LoVo (cell line): ENCODE results near the gene TSC22D1.

ENCODE experiments used
- DNase-seq: peaks from one replicate; pipeline ENCODE4 v3.0.0-alpha.2; 2016; ENCODE audit warnings: low spot score

TSC22D1 gene

DNA sequence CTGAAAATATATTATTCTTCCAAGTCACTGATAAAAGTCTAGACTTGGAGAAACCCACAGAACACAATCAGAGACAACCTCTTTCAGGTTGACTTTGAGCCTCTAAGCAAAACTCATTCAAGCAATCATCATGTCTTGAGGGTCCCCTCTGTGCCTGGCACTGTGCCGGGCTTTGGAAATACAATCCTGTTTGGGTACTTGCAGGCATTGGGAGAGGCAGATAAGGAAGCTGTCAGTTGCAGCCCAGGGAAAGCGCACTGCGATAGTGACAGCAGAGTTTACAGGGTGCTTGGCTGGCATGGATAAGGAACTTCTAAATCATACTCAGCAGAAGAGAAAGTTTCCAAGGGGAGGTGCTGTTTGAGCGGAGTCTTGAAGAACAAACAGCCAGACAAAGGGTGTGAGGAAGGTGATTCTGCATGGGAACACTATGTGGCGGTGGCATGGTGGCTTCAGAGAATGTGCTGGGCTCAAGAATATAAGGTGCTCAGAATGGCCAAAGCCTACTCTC lies 193.4 kb downstream of the TSC22D1 start:
- DNase-seq = no peak
